Thoracic aorta (tissue), 2 donors: ENCODE results near the gene CYP4F2. TPM values are rescaled to one million over a fixed set of nuclear protein-coding genes. Genes with fewer than 3 reads are reported as not detected.

Experiments
- ATAC-seq: fragments of 150-250 bp; one replicate; pipeline ENCODE4 v1.8.0; 2017; ENCODE audit warnings: low read depth; ENCODE audit not compliant: insufficient number of reproducible peaks, low FRiP score
- DNase-seq: peaks from one replicate; pipeline ENCODE4 v3.0.0-alpha.2; 2020; ENCODE audit warnings: low spot score
- H3K27ac ChIP-seq, 2 donors: fragments of 200-600 bp; sonication (generic); 1 replicate in 1 of 2; 2 replicates in 1 of 2; pipeline ENCODE4 v1.5.1; 2016; ENCODE audit warnings: mild to moderate bottlenecking in 2 of 2, moderate library complexity in 2 of 2
- H3K27me3 ChIP-seq: fragments of 200-600 bp; sonication (generic); replicated peaks from 2 replicates; pipeline ENCODE4 v1.6.0; 2016; ENCODE audit warnings: mild to moderate bottlenecking; ENCODE audit not compliant: insufficient read depth
- H3K36me3 ChIP-seq: fragments of 200-600 bp; sonication (generic); one replicate; pipeline ENCODE4 v1.5.1; 2016
- H3K4me1 ChIP-seq, 2 donors: fragments of 200-600 bp; sonication (generic); 1 replicate in 1 of 2; 2 replicates in 1 of 2; pipeline versions ENCODE4 v1.5.1 to v1.6.0; 2016; ENCODE audit warnings: low read depth in 2 of 2, mild to moderate bottlenecking in 1 of 2; ENCODE audit not compliant: control insufficient read depth in 1 of 2
- H3K4me3 ChIP-seq: fragments of 200-600 bp; sonication (generic); 2 replicates; pipeline ENCODE4 v1.5.1; 2016; ENCODE audit warnings: mild to moderate bottlenecking
- H3K9me3 ChIP-seq: fragments of 200-600 bp; sonication (generic); 2 replicates; pipeline ENCODE4 v1.5.1; 2016
- total RNA-seq, 2 donors: library from RNA; depleted of rRNA; stranded (reverse); fragments of >200 nt; gene quantifications; one replicate each; pipeline versions ENCODE4 v1.1.0 to v1.2.3, GENCODE V29; 2016
- TF ChIP-seq, protein P1 (sequence below): fragments of 200-600 bp; sonication (generic); IDR thresholded peaks from one replicate; pipeline ENCODE4 v1.5.1; 2019; ENCODE audit warnings: antibody characterized with exemption

CYP4F2 gene
- total RNA-seq, 2 donors from 2014 or later, result not detected

DNA sequence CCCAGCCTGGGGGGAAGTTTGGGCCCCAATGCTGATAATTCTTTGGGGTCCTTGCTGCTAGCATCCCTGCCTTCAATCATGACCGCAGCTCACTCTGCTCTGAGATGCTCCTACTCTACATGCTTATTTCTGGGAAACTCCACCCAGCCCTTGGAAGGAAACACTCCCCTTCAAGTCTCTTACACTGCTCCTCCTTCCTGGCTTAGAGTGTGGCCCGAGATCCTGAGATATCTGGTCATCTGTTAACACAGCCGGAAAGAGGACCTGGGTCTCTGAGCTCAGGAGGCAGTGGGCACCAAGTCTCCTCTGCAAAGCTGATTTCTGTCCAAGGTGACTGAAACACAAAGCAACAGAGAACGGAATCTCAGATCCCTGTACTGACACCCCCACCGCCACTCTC is 33.0 kb downstream of the CYP4F2 start:
- H3K36me3 ChIP-seq, result no peaks in the 10 kb centered on the region
- DNase-seq (no peak), ATAC-seq (no peak)
- H3K4me3 ChIP-seq, result no peak overlapping the region
- H3K9me3 ChIP-seq, result no peaks in the 10 kb centered on the region
- no peak overlapping the region for H3K27ac ChIP-seq
- H3K4me1 ChIP-seq, result no peaks in the 10 kb centered on the region
- no peaks in the 10 kb centered on the region for H3K27me3 ChIP-seq
- TF ChIP-seq, protein P1, sequence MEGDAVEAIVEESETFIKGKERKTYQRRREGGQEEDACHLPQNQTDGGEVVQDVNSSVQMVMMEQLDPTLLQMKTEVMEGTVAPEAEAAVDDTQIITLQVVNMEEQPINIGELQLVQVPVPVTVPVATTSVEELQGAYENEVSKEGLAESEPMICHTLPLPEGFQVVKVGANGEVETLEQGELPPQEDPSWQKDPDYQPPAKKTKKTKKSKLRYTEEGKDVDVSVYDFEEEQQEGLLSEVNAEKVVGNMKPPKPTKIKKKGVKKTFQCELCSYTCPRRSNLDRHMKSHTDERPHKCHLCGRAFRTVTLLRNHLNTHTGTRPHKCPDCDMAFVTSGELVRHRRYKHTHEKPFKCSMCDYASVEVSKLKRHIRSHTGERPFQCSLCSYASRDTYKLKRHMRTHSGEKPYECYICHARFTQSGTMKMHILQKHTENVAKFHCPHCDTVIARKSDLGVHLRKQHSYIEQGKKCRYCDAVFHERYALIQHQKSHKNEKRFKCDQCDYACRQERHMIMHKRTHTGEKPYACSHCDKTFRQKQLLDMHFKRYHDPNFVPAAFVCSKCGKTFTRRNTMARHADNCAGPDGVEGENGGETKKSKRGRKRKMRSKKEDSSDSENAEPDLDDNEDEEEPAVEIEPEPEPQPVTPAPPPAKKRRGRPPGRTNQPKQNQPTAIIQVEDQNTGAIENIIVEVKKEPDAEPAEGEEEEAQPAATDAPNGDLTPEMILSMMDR, result no peak

GRCh38 chr19:15863272-15863671 is 34.6 kb downstream of the CYP4F2 start:
- no peaks in the 10 kb centered on the region for H3K27me3 ChIP-seq
- ATAC-seq (no peak), DNase-seq (no peak)
- no peak overlapping the region for H3K27ac ChIP-seq
- no peaks in the 10 kb centered on the region for H3K4me1 ChIP-seq
- H3K36me3 ChIP-seq, result no peaks in the 10 kb centered on the region
- H3K9me3 ChIP-seq, result no peaks in the 10 kb centered on the region
- TF ChIP-seq, protein P1, result no peak
- no peak overlapping the region for H3K4me3 ChIP-seq

DNA sequence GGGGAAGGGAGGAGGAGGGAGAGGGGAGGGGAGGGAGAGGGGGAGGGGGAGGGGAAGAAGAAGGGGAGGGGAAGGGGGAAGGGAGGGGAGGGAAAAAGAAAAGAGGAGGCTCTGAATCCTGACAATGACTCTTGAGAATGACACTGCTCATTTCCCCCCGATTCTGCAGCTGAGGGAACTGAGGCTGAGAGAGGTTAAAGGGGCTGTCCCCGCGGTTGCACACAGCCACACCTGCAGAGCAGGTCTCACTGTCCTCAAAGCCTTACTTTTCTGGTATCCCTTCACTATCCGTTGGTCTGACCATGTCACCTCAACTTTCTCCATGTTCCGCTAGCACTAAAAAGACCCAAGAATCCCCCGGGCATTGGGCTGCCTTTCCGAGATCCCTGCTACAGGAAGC is 35.4 kb downstream of the CYP4F2 start:
- ATAC-seq (no peak), DNase-seq (no peak)
- H3K27ac ChIP-seq, result no peak overlapping the region
- H3K9me3 ChIP-seq, result no peaks in the 10 kb centered on the region
- no peaks in the 10 kb centered on the region for H3K4me1 ChIP-seq
- TF ChIP-seq, protein P1, result no peak
- no peaks in the 10 kb centered on the region for H3K36me3 ChIP-seq
- H3K27me3 ChIP-seq, result no peaks in the 10 kb centered on the region
- no peak overlapping the region for H3K4me3 ChIP-seq

DNA sequence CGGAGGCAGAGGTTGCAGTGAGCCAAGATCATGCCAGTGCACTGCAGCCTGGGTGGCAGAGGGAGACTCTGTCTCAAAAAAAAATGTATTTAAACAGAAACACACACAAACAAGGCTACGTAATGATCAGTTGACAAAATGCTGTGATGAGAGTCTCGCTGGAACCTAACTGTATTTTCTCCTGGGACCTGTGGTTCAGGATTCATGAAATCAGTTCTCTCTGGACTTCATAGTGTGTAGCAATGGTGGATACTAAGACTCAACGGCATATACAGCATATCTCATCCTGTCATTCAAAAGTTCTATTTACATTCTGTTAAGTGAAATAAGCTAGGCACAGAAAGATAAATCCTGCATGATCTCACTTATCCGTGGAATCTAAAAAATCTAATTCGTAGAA is 37.4 kb downstream of the CYP4F2 start:
- DNase-seq, result no peak
- ATAC-seq, result no peak
- H3K27ac ChIP-seq, result no peak overlapping the region
- H3K27me3 ChIP-seq, result no peaks in the 10 kb centered on the region
- no peaks in the 10 kb centered on the region for H3K9me3 ChIP-seq
- H3K36me3 ChIP-seq, result no peaks in the 10 kb centered on the region
- TF ChIP-seq, protein P1, result no peak
- no peaks in the 10 kb centered on the region for H3K4me1 ChIP-seq
- H3K4me3 ChIP-seq, result no peak overlapping the region

DNA sequence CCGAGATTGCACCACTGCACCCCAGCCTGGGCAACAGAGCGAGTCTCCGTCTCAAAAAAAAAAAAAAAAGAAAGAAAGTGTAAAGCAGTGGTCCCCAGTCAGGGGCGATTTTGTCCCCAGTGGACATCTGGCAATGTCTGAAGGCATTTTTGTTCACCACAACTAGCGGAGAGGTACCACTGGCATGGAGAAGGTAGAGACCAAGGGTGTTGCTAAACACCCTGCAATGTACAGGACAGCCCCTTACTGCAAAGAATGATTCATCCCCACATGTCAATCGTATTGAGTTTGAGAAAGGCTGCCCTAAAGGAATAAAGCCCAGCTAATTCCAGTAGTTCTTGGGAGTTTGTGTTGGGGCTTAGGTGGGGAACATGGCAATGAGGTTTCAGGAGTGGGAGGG is 38.7 kb downstream of the CYP4F2 start:
- Histone ChIP-seq H3K36me3 (no peaks in the 10 kb centered on the region), H3K27ac (no peak overlapping the region), H3K9me3 (no peaks in the 10 kb centered on the region), H3K27me3 (no peaks in the 10 kb centered on the region), H3K4me3 (no peak overlapping the region), H3K4me1 (no peaks in the 10 kb centered on the region)
- DNase-seq (no peak), ATAC-seq (no peak)
- TF ChIP-seq, protein P1, result no peak
